OCI-M2 (cell line): ENCODE measurements around the gene DCTN5.
"Not testable (repeated sequence)": the region's sequence is repeated elsewhere in the genome, so short reads cannot be mapped to it uniquely, and the experiment has no call there.

Experiments used
- DNase-seq: peaks from one replicate; lab custom pipeline; 2025; ENCODE audit not compliant: unreplicated experiment; lab: John Stamatoyannopoulos, UW

DCTN5 gene

DNA sequence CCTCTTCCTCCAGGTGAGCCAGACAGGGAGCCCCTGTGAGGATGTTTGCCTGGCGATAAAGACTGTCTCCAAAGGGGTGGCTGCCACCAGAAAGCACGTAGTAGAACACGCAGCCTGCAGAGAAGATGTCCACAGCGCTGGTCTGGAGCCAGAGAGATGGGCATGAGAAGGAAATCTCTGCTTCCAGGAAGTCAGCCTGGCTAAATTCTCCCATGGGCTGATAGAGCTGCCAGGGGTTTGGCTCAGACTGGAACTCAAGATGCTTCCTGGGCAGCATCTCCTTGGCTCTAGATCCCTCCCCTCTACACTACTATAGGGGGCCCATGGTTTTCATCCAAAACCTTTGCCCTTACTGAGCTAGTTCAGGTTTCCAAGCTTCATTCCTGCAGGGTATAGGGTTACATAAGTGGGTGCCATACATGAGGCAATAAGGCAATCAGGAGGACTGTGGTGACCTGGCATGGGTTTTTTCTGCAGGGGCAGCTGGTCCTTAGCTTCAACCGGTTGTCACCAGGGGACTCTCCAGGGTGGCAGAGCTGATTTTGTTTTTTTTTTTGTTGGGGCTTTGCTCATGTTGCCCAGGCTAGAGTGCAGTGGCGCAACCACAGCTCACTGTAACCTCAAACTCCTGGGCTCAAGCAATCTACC, 51.0 kb downstream of the DCTN5 start:
- no peak for DNase-seq

DNA sequence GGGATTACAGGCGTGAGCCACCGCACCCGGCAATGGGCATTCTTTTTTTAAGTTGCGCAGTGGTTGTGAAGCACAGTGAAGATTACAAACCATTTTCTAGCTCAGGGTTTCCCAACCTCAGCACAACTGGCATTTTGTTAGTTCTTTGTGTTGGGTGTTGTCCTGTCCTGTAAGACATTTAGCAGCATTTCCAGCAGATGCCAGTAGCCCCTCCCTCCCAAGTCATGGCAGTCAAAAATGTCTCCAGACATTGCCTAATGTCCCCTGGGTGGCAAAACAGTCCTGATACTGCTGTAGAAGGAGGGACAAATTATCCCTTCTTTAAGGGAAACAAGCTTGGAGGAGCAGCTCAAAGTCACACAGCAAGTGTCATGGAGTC, 53.0 kb downstream of the DCTN5 start:
- DNase-seq: no peak

DNA sequence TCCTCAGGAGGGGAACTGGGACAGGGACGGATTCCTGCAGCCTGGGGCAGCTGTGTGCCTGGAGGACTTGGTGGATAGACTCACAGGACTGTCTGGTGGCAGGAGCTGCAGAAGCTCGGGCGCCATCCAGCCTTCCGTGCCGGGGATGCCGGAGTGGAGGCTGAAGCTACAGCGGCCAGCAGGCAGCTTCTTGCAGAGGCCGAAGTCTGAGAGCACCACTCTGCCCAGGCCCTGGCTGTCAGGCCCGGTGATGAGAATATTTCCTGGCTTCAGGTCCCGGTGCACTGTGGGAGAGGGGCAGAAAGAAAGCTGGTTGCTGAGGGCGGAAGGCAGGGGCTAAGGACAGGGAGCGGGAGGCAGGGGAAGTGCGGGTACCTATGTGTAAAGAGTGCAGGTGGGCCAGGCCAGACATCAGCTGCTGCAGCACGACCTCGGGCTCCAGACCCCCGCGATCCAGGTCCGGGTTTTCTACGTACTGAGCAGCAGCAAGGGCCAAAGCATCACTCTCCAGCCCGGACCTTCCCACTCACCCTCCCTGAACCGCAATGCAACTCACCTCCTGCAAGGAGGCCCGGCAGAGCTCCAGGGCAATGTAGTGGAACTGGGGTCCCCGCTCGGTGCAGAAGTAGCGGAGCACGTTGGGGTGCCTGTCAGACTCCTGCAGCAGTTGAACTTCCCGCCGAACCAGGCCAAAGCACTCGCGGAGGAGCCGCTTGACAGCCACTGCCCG, 53.5 kb downstream of the DCTN5 start:
- no peak for DNase-seq

DNA sequence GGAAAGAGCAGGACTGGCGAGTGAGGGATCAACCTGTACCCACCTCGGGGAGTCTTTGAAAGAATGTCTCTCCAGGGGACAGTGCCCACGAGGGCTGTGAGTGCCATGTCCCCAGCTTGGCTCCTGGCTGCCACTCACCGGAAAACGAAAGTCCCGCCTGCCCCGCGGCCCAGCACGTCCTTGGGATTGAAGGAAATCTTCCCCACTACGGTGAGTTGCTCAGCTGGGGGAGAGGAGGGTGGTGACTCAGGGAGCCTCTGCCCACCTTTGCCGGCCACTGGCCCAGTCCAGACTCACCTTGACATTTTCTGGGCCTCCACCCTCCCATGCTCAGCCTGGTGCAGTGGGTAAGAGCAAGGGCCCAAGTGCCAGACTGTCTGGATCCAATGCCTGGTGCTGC, 54.5 kb downstream of the DCTN5 start:
- no peak for DNase-seq

DNA sequence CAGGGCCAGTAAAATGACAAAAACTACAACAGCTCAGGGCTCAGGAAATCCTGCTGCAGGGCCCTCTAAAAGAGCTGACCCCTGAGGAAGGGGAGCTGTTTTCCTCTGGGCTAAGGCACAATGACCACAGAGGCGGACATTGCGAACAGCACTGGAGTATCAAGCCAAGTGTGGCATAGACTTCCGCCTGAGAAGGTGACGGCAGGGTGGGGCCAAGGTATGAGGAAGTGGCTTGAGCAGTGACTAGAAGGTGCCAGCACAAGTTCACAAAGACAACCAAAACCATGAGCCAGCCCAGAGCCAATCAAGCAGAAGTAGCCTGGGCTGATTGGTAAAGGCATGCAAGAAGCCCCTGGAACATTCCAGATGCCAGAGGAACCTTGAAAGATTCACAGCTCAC, 57.8 kb downstream of the DCTN5 start:
- DNase-seq: no peak

DNA sequence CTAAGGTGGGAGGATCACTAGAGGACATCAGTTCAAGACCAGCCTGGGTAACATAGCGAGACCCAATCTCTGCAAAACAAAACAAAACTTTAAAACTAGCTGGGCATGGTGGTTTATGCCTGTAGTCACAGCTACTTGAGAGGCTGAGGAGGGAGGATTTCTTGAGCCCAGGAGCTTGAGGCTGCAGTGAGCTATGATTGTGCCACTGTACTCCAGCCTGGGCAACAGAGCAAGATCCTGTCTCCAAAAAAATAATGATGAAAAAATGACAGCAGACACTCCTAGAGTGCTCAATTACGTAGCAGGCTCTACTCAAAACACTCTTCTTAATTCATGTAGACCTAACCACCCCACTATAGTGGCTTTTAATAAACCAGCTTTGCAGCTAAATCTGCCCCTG, 58.8 kb downstream of the DCTN5 start:
- no peak for DNase-seq

DNA sequence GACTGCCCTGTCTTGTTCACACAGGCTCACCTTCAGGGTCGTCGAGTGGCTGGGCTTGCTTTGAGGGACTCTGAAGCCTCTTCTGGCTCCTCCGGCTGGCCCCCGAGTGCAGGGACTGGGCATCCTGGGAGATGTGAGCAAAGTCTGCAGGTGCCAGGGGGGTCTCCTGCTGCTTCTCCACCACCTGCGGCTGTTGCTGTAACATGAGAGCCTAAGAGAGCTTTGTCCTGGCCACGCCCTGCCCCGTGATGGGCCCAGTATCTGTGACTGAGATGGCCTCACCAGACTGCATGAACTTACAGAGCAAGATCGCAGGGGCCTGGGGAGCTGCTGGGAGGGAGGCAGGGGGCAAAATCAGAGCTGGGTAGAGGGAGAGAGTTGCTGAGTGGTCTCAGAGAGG, 59.2 kb downstream of the DCTN5 start:
- no peak for DNase-seq

DNA sequence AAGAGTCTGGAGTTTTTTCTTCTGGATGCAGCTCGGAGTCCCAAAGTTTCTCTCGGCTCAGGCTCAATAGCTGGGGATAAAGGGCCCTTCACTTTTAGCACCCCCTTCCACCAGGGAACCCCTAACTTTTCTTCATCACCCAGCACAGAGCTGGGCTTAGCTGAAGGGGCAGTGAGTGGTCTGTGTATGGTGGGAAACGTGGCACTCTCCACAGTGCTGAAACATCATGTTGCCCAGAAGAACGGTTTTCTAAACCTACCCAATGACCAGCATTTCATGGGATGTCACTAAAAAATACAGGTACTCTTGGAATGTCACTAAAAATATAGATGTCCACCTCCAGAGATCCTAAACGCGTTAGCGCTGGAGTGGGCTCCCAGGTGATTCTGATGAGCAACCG, 59.8 kb downstream of the DCTN5 start:
- no peak for DNase-seq

DNA sequence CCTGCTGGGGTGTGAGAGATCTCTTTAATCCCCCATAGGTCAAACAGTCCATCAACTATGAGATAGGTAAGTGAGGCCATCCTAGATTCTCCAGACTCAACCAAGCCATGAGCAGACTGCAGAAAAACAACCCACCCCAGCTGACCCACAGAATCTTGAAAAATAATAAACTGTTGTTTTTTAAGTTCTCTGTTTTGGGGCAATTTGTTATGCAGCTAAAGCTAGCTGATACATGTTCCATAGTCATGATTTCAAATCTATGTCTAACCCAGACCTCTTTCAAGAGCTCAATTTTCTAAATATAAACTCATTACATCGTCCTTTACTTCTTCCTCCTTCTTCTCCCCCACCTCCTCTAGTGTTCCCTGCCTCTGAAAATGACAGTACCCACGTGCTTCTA, 61.7 kb downstream of the DCTN5 start:
- DNase-seq: no peak

DNA sequence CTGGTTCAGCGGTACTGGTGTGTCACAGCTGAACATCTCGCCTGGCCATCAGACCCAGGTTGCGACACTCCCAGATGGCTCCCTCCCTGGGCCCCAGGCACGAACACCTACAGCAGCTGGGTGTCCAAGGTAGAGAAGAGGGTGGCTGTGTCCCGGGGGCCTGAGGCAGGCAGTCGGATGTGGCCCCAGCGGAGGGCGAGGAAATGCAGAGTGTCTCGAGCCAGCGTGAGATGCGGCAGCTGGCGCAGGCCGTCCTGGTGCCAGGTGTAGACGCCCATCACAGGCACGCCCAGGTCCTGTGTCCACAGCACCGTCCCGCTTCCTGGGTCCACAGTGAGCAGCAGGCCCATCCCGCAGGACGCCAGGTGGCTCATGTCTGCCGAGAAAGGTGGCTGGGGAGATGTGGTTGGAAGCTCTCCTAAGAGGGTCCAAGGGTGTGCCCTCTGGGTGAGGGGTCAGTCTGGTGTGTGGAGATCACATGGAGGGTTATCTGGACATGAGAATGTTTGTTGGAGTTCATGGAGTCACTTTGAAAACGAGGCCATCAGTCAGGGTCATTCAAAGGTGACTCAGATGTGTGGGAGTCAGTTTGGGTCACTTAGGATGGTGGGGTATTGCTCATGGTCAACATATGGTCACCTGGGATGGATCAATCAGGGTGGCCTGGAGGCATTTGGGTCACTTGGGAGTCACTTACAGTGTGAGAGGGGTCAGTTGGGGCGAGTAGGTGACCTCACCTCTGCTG, 63.7 kb downstream of the DCTN5 start:
- no peak for DNase-seq

DNA sequence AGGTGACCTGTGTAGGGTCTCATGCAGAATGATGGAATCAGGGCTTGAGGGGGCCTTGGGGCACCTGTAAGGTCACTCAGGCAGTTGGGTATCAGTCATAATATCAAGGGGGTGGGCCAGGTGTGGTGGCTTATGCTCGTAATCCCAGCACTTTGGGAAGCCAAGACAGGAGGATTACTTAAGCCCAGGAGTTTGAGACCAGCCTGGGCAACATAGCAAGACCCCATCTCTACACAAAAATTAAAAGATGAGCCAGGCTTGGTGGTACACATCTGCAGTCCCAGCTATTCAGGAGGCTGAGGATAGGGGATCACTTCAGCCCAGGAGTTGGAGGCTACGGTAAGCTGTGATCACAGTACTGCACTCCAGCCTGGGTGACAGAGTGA, 64.2 kb downstream of the DCTN5 start:
- DNase-seq: no peak

DNA sequence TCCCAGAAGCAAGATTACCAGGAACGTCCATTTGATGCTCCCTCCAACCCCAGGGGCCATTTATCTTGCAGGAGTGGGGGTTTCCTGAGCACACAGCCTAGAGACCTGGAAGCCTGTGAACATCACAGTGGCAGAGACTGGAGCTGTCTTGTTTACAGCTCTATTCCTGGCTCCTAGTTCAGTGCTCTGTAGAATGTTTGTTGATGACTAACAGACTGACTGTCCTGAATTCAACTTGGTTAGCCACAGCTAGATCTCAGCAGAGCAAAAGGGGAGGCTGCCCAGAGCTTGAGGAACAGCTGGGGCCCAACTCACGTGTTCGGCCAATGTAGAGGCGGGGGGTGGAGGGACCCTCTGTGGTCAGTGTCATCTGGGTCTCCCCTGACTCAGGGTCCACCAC, 65.2 kb downstream of the DCTN5 start:
- no peak for DNase-seq

DNA sequence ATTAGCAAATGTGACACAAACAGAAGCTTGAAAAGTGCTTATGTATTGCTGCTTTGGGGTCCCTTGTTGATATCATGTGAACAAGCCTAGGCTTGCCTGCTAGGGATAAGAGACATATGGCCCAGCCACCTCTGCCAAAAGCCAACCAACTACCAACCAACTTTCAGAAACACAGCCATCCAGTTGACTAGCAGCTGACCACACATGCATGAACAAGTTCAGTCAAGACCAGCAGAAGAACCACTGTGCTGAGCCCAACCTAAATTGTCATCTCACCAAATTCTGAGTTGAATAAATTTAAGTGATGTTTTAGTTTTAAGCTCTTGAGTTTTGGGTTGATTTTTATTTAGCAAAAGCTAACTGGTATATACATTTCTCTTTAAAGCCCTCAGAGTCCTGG, 68.3 kb downstream of the DCTN5 start:
- no peak for DNase-seq

DNA sequence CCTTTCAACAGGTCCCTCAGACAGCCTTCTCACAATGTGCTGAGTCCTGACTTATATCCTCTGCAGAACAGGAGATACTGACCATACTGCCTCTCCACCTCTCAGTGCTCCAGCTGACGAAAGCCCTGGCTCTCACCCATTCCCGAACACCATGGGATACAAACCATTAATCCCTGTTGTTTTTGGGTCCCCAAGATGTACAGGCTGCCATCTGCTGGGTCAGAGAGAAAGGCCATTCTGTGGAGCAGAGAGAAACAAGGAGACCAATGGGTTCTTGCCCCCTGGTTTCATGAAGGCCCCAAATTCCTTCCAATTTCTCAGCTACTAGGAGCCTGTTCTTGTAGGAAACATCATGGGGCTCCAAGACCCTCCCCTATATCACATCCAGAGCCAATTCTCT, 68.7 kb downstream of the DCTN5 start:
- no peak for DNase-seq

DNA sequence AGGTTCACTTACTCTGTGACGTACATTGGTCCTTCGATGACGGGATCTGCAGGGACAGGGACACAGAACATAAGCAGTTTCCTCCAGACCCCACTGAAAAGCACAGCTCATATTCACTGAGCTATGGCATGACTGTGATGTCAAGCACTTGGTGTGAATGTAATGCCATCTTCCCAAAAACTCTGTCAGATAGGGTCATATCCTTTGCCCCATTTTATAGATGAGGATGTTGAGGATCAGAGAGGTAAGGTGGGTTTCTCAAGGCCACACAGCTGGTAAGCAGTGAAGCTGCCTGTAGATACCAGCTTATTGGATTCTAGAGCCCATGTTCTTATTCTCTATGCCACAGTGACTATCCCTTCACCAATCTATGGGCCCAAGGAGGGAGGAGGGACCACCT, 69.2 kb downstream of the DCTN5 start:
- DNase-seq: no peak

DNA sequence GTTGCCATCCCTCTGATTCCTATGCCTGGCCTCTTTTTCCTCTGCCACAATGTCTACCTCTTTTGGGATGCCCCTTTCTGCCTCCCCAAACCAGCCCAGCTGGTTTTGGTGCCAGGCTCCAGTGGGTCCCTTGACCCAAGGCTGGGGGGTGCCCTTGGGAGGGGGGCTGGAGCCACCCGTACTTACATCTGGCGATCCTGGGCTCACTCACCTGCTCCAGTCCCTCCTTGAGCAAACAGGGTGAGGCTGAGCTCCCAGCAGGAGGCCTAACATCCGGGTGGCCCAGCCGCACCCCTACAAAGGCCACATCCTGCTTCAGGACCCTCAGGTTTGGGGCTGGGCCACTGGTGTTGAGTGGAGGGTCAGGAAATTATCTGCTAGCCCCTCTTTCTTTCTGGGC, 70.5 kb downstream of the DCTN5 start:
- DNase-seq: no peak

DNA sequence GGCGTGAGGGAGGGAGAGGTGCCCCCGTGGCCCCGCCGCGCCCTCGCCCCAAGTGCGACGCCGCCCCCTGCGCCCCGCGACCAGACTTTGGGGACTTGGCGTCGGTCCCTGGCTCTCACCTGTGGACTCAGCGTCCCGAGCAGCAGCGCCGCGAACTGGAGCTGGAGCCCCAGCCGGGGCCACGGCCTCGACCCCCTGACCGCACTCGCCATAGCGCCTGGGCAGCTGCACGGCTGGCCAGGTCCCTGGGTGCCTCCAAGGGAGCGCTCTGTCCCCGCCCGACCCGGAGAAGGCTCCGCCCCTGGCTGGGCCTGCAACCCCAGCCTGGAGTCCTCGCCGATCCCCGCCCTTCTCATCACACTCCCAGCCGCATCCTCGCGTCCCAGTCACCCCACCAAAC, 71.7 kb downstream of the DCTN5 start, which contains the start of gene ERN2:
ERN2 (minus strand) TSS at position 247 of the 400 bp plus-strand sequence; CDS start at position 212, 35 bp downstream.
- no peak for DNase-seq

DNA sequence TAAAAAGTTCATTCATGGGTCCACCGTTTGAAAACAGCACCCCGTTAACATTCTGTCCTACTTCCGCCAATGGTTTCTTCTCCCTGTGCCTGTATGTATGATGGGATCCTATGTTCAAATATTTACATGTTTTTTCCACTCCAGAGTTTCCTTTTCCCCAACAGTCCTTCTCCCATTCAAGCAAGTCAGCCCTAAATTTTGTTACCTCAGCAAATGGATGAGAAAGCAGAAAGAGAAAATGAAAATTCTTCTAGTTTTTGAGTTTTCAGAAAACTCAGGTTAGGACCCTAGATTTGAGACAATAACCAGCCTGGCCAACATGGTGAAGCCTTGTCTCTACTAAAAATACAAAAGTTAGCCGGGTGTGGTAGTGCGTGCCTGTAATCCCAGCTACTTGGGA, 75.2 kb downstream of the DCTN5 start:
- no peak for DNase-seq

DNA sequence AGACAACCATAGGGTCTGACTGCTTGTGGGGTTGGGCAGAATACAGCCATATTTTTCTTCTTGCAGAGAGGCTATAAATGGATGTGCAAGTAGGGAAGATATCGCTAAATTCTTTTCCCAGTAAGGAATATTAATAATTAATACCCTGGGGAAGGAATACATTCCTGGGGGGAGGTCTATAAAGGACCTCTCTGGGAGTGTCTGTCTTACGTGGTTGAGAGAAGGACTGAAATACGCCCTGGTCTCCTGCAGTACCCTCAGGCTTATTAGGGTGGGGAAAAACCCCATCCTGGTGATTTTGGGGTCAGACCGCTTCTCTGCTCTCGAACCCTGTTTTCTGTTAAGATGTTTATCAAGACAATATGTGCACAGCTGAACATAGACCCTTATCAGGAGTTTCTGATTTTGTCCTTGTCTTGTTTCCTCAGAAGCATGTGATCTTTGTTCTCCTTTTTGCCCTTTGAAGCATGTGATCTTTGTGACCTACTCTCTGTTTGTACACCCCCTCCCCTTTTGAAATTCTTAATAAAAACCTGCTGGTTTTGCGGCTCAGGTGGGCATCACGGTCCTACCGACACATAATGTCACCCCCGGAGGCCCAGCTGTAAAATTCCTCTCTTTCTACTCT, 81.5 kb downstream of the DCTN5 start:
- not testable (repeated sequence) for DNase-seq

DNA sequence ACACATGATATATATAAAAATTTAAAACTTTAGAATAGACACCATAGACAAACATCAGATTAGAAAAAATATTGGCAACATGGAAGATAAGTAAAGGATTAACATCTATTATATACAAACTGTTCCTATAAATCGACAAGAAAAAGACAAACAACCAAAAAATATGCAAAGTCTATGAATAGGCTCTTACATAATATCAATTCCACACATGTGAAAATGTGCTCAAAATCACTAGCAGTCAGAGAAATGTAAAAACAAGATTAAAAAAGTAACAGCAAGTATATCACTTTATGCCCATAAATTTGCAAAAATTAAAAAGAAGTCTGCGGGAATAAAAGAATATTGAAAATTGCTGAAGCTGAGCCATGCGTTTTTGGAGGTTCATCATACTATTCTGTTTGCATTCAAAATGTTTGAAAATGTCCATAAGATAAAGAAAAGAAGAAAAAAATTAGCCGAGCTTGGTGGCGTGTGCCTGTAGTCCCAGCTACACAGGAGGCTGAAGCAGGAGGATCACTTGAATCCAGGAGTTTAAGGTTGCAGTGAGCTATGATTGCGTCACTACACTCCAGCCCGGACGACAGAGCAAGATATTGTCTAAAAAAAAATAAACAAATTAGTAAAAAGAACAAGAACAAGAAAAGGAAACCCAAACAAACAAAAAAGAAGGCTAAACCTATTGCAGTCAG, 83.0 kb downstream of the DCTN5 start:
- no peak for DNase-seq

DNA sequence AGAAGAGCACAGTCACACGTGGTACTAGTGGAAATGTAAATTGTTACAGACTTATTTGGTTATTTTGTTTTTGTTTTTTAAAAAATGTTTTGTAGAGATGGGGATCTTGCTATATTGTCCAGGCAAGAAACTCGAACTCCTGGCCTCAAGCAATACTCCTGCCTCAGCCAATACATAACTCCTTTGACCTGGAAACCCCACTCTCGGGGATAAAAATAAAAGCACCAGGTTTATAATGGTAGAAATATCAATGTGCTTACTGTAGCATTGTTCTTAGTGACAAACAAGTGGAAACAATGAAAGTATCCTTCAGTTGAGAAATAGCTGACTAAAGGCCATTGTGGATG, 83.5 kb downstream of the DCTN5 start:
- DNase-seq: no peak
